Smooth muscle cell (in vitro differentiated cells): Measurements from ENCODE around the gene KIF23. TPM values are rescaled to one million over a fixed set of nuclear protein-coding genes. Genes with fewer than 3 reads are reported as not detected.
A peak's percentile ranks its signal among the peaks of the same experiment; 100 is the strongest.

ENCODE experiments used
- DNase-seq: peaks from one replicate; lab custom pipeline; 2025; ENCODE audit not compliant: unreplicated experiment; lab: John Stamatoyannopoulos, UW
- H2AFZ ChIP-seq: fragments of 200-600 bp; sonication (generic); 2 replicates; pipeline ENCODE4 v1.6.0; 2016; ENCODE audit warnings: antibody characterized with exemption, low read depth, mild to moderate bottlenecking
- H3F3A ChIP-seq: fragments of 200-600 bp; sonication (generic); 2 replicates; pipeline ENCODE4 v1.6.0; 2017; ENCODE audit warnings: antibody characterized with exemption, low read depth
- H3K27ac ChIP-seq: fragments of 200-600 bp; sonication (generic); 2 replicates; pipeline ENCODE4 v1.5.1; 2016; ENCODE audit warnings: low read depth, mild to moderate bottlenecking
- H3K27me3 ChIP-seq: fragments of 200-600 bp; sonication (generic); 2 replicates; pipeline ENCODE4 v1.6.1; 2016; ENCODE audit warnings: low read depth, mild to moderate bottlenecking
- H3K36me3 ChIP-seq: fragments of 200-600 bp; sonication (generic); 2 replicates; pipeline ENCODE4 v1.5.1; 2016; ENCODE audit warnings: low read depth
- H3K4me1 ChIP-seq: fragments of 200-600 bp; sonication (generic); 2 replicates; pipeline ENCODE4 v1.5.1; 2016; ENCODE audit warnings: low read depth
- H3K4me2 ChIP-seq: fragments of 200-600 bp; sonication (generic); 2 replicates; pipeline ENCODE4 v1.6.0; 2016; ENCODE audit warnings: mild to moderate bottlenecking
- H3K4me3 ChIP-seq: fragments of 200-600 bp; sonication (generic); 2 replicates; pipeline ENCODE4 v1.5.1; 2016; ENCODE audit warnings: mild to moderate bottlenecking
- H3K79me2 ChIP-seq: fragments of 200-600 bp; sonication (generic); 2 replicates; pipeline ENCODE4 v1.6.0; 2016; ENCODE audit warnings: low read depth, mild to moderate bottlenecking
- H3K9ac ChIP-seq: fragments of 200-600 bp; sonication (generic); 2 replicates; pipeline ENCODE4 v1.6.0; 2016; ENCODE audit warnings: low read depth
- H3K9me3 ChIP-seq: fragments of 200-600 bp; sonication (generic); replicated peaks from 2 replicates; pipeline ENCODE4 v1.5.1; 2016; ENCODE audit warnings: low read depth
- H4K20me1 ChIP-seq: fragments of 200-600 bp; sonication (generic); 2 replicates; pipeline ENCODE4 v1.6.0; 2016; ENCODE audit warnings: low read depth
- WGBS: methylation state at CpG from one replicate; pipeline ENCODE4 v1.1.7; 2016; ENCODE audit warnings: low lambda C conversion rate; 5-methylcytosine and 5-hydroxymethylcytosine counted together
- polyA plus RNA-seq: library from polyadenylated mRNA; unstranded; fragments of >200 nt; fragmentation: Nextera tagmentation; extraction: Ambion mirVana; gene quantifications from 2 replicates; pipeline ENCODE4 v1.2.1, GENCODE V29; 2016
- total RNA-seq: library from RNA; depleted of rRNA; stranded (reverse); fragments of >200 nt; gene quantifications from 2 replicates; pipeline ENCODE4 v1.2.3, GENCODE V29; 2014
- TF ChIP-seq, protein P1 (sequence below): fragments of 200-600 bp; sonication (generic); IDR thresholded peaks from 2 replicates; pipeline ENCODE4 v1.5.1; 2017; ENCODE audit warnings: borderline replicate concordance, mild to moderate bottlenecking, antibody characterized with exemption; ENCODE audit not compliant: insufficient read depth, poor library complexity, severe bottlenecking

KIF23 gene
- total RNA-seq (37.4 and 44.1 TPM in 2 replicates), polyA plus RNA-seq (14.3 and 15.0 TPM in 2 replicates)

DNA sequence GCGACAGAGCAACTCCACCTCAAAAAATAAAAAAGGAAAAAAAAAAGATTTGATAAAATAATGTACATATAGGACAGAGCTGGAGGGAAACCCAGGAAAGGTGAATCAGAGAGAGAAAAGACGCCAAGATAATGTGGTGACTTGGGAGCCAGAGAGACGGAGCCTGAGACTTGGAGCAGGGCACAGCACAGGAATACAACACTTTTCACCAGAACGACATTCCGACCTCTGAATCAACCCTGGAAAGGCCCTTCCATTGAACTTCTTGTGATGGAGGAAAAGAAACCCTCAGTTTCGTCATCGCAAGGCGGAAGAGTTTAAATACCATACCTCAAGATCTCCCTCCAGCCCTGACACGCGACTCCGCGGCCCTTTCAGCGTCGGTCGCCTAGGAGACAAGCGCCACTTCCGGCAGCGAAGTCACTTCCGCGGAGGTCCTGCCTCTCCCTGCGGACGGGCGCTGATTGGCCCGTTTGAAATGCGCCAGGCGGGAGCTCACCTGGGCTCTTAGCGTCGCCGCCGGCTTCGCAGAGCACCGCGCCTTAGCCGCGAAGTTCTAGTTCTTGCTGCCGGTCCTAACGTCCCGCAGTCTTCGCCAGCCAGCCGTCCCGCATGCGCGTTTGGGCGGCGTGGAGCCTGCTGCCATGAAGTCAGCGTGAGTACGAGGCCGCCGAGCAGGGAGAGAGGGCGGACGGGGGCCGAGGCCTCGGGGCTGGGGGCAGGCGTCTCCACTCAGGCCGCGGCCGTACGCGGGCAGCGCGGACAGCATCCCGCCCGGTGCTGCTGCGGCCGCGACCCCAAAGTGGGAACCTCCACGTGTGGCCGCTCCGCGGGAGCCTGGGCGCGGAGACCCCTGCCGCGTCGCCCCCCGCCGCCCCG, at the start of gene KIF23:
Gene KIF23, plus strand, starts transcription at position 528 of the 879 bp plus-strand sequence. Its CDS starts 117 bp downstream, at position 645.
- no peaks in the 10 kb centered on the region for H3K27me3 ChIP-seq
- peaks cover 6% of the 10 kb centered on the region for H3F3A ChIP-seq
- no peaks in the 10 kb centered on the region for H3K36me3 ChIP-seq
- TF ChIP-seq, protein P1, sequence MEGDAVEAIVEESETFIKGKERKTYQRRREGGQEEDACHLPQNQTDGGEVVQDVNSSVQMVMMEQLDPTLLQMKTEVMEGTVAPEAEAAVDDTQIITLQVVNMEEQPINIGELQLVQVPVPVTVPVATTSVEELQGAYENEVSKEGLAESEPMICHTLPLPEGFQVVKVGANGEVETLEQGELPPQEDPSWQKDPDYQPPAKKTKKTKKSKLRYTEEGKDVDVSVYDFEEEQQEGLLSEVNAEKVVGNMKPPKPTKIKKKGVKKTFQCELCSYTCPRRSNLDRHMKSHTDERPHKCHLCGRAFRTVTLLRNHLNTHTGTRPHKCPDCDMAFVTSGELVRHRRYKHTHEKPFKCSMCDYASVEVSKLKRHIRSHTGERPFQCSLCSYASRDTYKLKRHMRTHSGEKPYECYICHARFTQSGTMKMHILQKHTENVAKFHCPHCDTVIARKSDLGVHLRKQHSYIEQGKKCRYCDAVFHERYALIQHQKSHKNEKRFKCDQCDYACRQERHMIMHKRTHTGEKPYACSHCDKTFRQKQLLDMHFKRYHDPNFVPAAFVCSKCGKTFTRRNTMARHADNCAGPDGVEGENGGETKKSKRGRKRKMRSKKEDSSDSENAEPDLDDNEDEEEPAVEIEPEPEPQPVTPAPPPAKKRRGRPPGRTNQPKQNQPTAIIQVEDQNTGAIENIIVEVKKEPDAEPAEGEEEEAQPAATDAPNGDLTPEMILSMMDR = no peak
- peak within 1 kb of the TSS; percentile 85 for H3K9ac ChIP-seq
- H3K4me1 ChIP-seq = peaks cover 15% of the 10 kb centered on the region
- H3K4me2 ChIP-seq = peak within 1 kb of the TSS; percentile 96
- H3K79me2 ChIP-seq = peaks cover 63% of the 10 kb centered on the region
- peak within 1 kb of the TSS; percentile 90 for H3K27ac ChIP-seq
- peak within 1 kb of the TSS; percentile 52 for H2AFZ ChIP-seq
- no peaks in the 10 kb centered on the region for H3K9me3 ChIP-seq
- WGBS = 2% methylated on average over 56 of the region's 78 CpGs
- peak within 1 kb of the TSS; percentile 77 for H3K4me3 ChIP-seq
- peaks cover 26% of the 10 kb centered on the region for H4K20me1 ChIP-seq
- DNase-seq = peak; percentile 62

DNA sequence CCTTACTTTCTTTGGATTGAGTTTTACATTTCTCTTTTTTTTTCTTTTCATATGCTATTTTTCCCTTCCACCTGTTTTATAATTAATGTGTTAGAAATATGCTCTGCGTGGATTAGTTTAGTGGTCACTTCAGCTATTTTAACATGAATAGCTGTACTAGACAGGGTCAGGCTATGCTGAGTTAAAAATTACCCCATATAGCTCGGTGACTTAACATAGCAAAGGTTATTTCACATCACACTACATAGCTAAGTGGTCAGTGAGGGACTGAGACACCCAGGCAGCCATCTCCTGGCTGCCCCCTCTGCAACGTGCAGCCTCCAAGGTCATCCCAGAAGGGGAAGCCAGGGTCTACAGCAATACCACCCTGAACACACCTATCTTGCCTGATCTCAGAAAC, 46.9 kb upstream of the KIF23 start:
- Histone ChIP-seq H3K36me3 (no peaks in the 10 kb centered on the region), H3F3A (no peaks in the 10 kb centered on the region), H3K27ac (no peak overlapping the region), H3K9me3 (no peaks in the 10 kb centered on the region), H3K9ac (no peak overlapping the region), H3K4me1 (no peaks in the 10 kb centered on the region), H2AFZ (no peak overlapping the region), H3K79me2 (no peaks in the 10 kb centered on the region), H3K4me3 (no peak overlapping the region), H3K4me2 (no peak overlapping the region), H3K27me3 (no peaks in the 10 kb centered on the region), H4K20me1 (no peaks in the 10 kb centered on the region)
- 87% methylated on average over 3 of the region's 3 CpGs for WGBS
- TF ChIP-seq, protein P1 = no peak
- DNase-seq = no peak

DNA sequence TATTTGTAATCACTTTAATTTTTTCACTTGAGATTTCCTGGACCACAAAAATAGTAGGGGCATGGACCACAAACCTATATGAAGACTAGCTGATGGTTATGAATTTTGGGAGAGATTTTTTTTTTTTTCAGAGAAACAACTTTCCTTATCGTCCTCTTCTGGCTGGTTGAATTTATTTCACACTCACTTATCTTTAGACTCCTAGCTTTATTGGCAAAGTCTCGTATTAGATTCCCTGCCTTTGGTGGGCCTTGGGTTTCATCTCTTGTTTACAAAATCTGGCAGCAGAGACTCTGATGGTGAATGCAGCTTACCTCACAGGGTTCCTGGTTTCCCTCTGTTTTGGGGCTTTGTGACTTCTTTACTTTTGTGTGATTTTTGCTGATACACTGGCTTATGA, 44.5 kb upstream of the KIF23 start:
- no peak for DNase-seq
- H3K27ac ChIP-seq = no peak overlapping the region
- H3K27me3 ChIP-seq = no peaks in the 10 kb centered on the region
- no peak overlapping the region for H3K9ac ChIP-seq
- TF ChIP-seq, protein P1 = no peak
- no peak overlapping the region for H3K4me3 ChIP-seq
- H2AFZ ChIP-seq = no peak overlapping the region
- H3K4me1 ChIP-seq = no peaks in the 10 kb centered on the region
- no peaks in the 10 kb centered on the region for H3K36me3 ChIP-seq
- no peaks in the 10 kb centered on the region for H4K20me1 ChIP-seq
- H3F3A ChIP-seq = no peaks in the 10 kb centered on the region
- H3K9me3 ChIP-seq = no peaks in the 10 kb centered on the region
- no peak overlapping the region for H3K4me2 ChIP-seq
- H3K79me2 ChIP-seq = no peaks in the 10 kb centered on the region
- WGBS = 68% methylated on average over 2 of the region's 2 CpGs
